HL-60 (cell line): Measurements from ENCODE around the gene ARMC10.
A peak's percentile ranks its signal among the peaks of the same experiment; 100 is the strongest.

Experiments
- CTCF ChIP-seq: IDR thresholded peaks from one replicate; pipeline ENCODE4 v1.5.1; 2011; ENCODE audit warnings: low read length, control low read depth, inconsistent platforms; ENCODE audit not compliant: insufficient read depth
- GABPA ChIP-seq: IDR thresholded peaks from 2 replicates; pipeline ENCODE4 v1.6.1; 2012; ENCODE audit warnings: low read depth
- POLR2AphosphoS5 ChIP-seq: IDR thresholded peaks from 2 replicates; pipeline ENCODE4 v1.6.1; 2012; ENCODE audit warnings: low read depth
- REST ChIP-seq: IDR thresholded peaks from 2 replicates; pipeline ENCODE4 v1.6.1; 2012; ENCODE audit warnings: low read depth; ENCODE audit not compliant: insufficient replicate concordance

GRCh38 chr7:103074519-103075336 lies at the start of gene ARMC10, which contains the start of gene FBXL13:
- TF ChIP-seq CTCF (peak; percentile 11), GABPA (peak; percentile 47; the same call in 1 of the 2 replicates), POLR2AphosphoS5 (peak; percentile 85), REST (no peak)
